Measurements from ENCODE around the gene AP4B1. TPM values are rescaled to one million over a fixed set of nuclear protein-coding genes. Genes with fewer than 3 reads are reported as not detected.

The AP4B1 gene
- total RNA-seq, 2 donors from 2014 or later = 52.1 to 56.1 TPM

DNA sequence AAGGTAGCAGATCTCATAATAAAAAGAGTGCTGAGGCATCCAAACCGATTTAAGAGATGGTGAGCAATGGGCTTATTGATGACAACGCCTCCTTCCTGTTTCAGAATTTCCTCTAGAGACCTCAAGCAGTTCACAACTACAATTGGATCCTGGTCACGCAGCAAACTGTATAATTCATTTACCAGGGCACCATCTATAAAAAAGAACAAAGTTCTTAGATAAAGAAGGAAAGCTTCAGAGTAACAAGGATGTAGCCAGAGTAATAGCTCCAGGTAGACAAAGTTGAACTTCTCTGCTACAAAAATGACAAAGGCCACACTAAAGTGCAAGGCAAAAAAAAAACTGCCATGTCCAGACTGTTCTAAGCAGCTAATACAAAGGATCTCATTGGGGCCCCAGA, 3.4 kb downstream of the AP4B1 start:
- Mint-ChIP-seq H3K27ac (peak overlapping the region; percentile 29), H3K36me3 (ENCODE audit: low read depth) (peaks cover 7% of the 10 kb centered on the region), H3K4me1 (peaks cover 48% of the 10 kb centered on the region), H3K27me3 (no peaks in the 10 kb centered on the region), H3K4me3 (no peak overlapping the region)
- no peak for DNase-seq
- no peak for ATAC-seq
- H3K9me3 ChIP-seq (ENCODE audit: control insufficient read depth, low read length, poor library complexity, severe bottlenecking) = no peaks in the 10 kb centered on the region

DNA sequence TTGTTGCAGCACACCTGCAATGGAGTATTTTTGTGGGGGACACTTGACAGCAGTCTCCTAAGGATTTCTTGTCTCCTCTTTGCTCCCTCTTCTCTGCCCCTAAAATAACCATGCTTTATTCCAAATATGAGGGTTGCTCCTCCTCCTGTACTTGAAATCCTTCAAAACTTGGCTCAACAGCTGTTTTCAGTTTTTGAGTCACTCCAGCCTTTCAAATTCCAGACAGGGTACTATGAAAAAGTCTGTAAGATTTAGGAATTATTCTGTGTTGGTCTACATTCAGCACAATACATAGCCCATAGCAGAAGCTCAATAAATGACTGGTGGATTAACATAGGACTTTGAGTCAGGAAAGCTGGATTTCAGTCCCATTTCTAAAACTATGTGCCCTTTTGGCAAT, 5.5 kb downstream of the AP4B1 start:
- H3K36me3 Mint-ChIP-seq (ENCODE audit: low read depth) = peaks cover 14% of the 10 kb centered on the region
- no peak overlapping the region for H3K4me3 Mint-ChIP-seq
- peak overlapping the region; percentile 60 for H3K27ac Mint-ChIP-seq
- H3K4me1 Mint-ChIP-seq = peaks cover 44% of the 10 kb centered on the region
- no peaks in the 10 kb centered on the region for H3K9me3 ChIP-seq (ENCODE audit: control insufficient read depth, low read length, poor library complexity, severe bottlenecking)
- no peaks in the 10 kb centered on the region for H3K27me3 Mint-ChIP-seq
- DNase-seq = no peak
- ATAC-seq = no peak

DNA sequence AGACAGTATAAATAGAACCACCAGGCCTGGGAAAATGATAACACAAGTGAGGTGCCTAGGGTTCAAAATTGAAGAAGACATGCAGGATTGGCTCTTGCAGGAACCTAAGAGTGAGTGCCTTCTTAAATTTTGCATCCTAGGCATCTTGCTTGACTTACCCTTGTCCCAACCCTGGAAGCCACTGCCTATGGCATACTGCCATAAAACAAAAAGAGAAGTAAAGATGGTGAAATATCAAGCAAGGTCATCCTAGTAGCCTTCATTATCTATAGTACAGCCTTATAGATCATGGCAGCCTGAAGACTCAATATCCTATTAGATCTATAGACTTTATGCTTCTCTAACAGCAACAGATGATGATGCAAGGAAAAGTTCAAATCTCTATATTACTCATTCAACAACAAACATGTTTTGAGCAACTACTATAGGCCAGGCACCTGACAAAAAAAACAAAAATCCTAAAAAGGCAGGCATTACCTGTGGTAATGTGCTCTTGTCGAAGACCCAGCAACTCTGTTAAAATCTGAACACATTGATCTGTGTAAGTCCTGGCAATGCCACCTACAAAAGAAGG, 6.3 kb downstream of the AP4B1 start:
- Mint-ChIP-seq H3K27me3 (no peaks in the 10 kb centered on the region), H3K36me3 (ENCODE audit: low read depth) (peaks cover 17% of the 10 kb centered on the region), H3K27ac (peak overlapping the region; percentile 32), H3K4me1 (peaks cover 39% of the 10 kb centered on the region), H3K4me3 (no peak overlapping the region)
- no peak for ATAC-seq
- no peak for DNase-seq
- H3K9me3 ChIP-seq (ENCODE audit: control insufficient read depth, low read length, poor library complexity, severe bottlenecking) = no peaks in the 10 kb centered on the region

DNA sequence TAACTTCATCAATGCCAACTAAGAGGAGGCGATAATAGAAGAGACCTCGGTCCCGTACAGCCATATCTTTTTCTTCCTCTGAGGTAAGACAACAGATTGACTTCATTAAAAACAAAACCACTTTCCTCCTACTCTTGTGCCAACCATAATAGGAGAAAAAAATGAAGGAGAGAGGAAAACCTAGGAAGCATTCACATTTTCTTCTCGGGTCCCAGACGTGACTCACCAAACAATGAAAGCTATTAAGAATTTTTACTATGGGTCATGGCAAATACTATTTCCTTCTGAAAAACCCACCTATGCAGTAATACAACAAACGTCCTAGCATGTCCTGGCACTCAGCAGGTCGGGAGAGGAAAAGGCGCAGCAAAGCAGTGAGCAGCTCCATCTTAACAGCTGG, 8.6 kb downstream of the AP4B1 start:
- H3K27me3 Mint-ChIP-seq = no peaks in the 10 kb centered on the region
- H3K4me1 Mint-ChIP-seq = peaks cover 18% of the 10 kb centered on the region
- H3K27ac Mint-ChIP-seq = no peak overlapping the region
- no peaks in the 10 kb centered on the region for H3K9me3 ChIP-seq (ENCODE audit: control insufficient read depth, low read length, poor library complexity, severe bottlenecking)
- no peak overlapping the region for H3K4me3 Mint-ChIP-seq
- DNase-seq = no peak
- no peak for ATAC-seq
- peaks cover 17% of the 10 kb centered on the region for H3K36me3 Mint-ChIP-seq (ENCODE audit: low read depth)

DNA sequence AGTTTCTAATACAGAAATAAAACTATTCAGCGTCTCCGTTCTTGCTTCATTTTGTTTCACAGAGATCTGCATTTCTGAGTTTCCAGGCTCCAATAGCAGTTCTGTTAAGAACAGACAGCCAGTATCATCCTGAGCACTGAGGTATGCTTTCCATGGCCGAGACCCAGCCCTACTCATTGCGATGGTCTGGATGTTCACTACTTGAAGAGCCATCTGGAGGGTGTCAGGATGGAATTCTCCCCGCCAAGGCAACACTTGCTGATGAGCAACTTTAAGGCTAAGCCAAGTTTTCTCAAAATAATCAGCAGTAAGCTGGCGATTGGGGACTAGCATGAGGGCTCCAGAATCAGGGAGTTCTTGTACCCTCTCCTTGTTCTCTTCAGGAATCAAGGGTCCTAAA, 9.5 kb downstream of the AP4B1 start:
- Mint-ChIP-seq H3K4me1 (peaks cover 21% of the 10 kb centered on the region), H3K36me3 (ENCODE audit: low read depth) (peaks cover 17% of the 10 kb centered on the region), H3K27me3 (no peaks in the 10 kb centered on the region), H3K27ac (peak overlapping the region; percentile 61), H3K4me3 (no peak overlapping the region)
- ATAC-seq (no peak), DNase-seq (no peak)
- no peaks in the 10 kb centered on the region for H3K9me3 ChIP-seq (ENCODE audit: control insufficient read depth, low read length, poor library complexity, severe bottlenecking)

DNA sequence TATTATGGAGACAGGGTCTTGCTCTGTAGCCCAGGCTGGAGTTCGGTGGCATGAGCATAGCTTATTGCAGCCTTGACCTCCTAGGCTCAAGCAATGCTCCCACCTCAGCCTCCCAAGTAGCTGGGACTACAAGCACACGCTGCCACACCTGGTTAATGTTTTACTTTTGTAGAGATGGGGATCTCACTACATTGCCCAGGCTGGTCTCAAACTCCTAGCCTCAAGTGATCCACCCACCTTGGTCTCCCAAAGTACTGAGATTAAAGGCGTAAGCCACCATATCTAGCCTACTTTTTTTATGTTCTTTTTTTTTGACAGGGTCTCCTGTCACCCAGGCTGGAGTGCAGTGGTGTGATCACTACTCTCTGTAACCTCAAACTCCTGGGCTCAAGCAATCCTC, 11.3 kb downstream of the AP4B1 start:
- DNase-seq (no peak), ATAC-seq (no peak)
- H3K36me3 Mint-ChIP-seq (ENCODE audit: low read depth) = peaks cover 10% of the 10 kb centered on the region
- H3K4me3 Mint-ChIP-seq = no peak overlapping the region
- peak overlapping the region; percentile 61 for H3K27ac Mint-ChIP-seq
- no peaks in the 10 kb centered on the region for H3K27me3 Mint-ChIP-seq
- peaks cover 15% of the 10 kb centered on the region for H3K4me1 Mint-ChIP-seq
- H3K9me3 ChIP-seq (ENCODE audit: control insufficient read depth, low read length, poor library complexity, severe bottlenecking) = no peaks in the 10 kb centered on the region

DNA sequence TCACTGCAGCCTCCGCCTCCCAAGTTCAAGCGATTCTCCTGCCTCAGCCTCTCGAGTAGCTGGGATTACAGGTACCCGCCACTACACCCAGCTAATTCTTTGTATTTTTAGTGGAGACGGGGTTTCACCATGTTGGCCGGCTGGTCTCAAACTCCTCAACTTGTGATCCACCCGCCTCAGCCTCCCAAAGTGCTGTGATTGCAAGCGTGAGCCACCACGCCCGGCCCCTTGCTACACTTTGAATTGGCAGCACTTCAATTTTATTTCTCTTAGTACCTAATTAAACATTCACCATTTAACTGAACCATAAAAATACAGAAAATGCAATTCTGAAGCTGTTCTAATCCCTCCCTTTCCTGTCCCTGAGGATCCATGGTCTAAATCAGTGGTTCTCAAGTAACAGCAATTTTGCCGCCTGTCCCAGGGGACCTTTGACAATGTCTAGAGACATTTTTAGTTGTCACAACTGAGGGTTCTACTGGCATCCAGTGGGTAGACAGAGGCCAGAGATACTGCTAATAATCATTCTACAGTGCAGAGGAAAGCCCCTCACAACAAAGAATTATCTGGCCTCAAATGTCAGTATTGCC, 12.9 kb downstream of the AP4B1 start:
- Mint-ChIP-seq H3K27ac (peak overlapping the region; percentile 24), H3K27me3 (no peaks in the 10 kb centered on the region)
- ATAC-seq = no peak

DNA sequence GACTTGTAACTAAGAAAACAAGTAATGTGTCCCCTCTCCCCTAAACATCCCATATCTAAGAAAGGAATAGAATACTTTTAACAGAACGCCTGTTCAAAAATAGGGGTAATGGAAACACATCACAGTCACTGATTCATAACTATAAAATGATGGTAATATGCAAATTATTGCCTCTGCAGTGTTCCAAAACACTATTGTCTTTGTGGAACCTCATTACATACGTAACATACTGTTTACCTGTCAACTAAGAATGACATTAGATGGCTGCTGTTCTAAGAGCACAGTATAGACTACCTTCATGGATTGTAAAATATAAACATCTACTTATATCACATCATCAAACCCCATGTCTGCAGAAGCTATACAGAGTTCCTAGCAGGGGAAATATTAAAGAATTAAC, 13.8 kb downstream of the AP4B1 start:
- Mint-ChIP-seq H3K27me3 (no peaks in the 10 kb centered on the region), H3K36me3 (ENCODE audit: low read depth) (peaks cover 7% of the 10 kb centered on the region), H3K27ac (peak overlapping the region; percentile 24), H3K4me1 (peaks cover 22% of the 10 kb centered on the region), H3K4me3 (no peak overlapping the region)
- no peak for DNase-seq
- no peak for ATAC-seq
- no peaks in the 10 kb centered on the region for H3K9me3 ChIP-seq (ENCODE audit: control insufficient read depth, low read length, poor library complexity, severe bottlenecking)

More for the DNA sequence above, 12.9 kb downstream of the AP4B1 start:
- peaks cover 16% of the 10 kb centered on the region for H3K4me1 Mint-ChIP-seq
- H3K36me3 Mint-ChIP-seq (ENCODE audit: low read depth) = peaks cover 10% of the 10 kb centered on the region
- no peak overlapping the region for H3K4me3 Mint-ChIP-seq
- no peak for DNase-seq
- no peaks in the 10 kb centered on the region for H3K9me3 ChIP-seq (ENCODE audit: control insufficient read depth, low read length, poor library complexity, severe bottlenecking)

DNA sequence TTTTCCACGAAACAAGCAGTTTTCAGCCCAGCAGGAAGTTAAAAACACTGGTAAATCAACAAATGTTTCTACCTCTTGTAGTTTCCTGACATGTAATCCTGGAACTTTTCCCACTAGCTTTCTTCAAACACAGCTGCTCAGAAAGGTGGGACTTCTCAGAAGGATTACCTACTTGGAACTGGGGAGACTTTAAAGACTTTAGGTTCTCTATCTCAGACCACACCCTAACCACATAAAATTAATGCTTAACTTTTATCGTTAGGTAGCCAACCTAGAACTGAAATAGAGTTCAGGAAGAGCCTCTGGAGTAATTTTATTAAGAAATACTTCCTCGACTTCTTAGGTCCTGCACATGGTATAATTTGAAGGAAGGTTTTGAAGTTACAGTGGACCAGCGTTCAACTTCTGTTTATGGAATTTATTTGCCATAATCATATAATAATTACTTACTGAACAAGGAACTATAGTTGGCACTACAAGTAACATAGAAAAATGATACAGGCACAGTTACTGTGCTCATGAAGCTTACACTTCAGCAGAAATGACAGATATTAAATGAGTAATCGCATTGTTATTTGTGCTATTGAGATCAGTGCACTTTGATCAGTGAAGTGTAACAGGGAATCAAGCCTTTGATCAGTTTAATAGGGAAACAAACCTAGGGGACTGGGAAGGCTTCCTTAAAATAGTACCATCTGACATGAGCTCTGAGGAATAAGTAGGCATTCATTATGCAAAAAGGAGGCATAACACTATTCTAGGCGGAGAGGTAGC, 17.0 kb downstream of the AP4B1 start, which contains the start of gene BCL2L15:
Gene BCL2L15, minus strand, starts transcription at position 180 of the 774 bp plus-strand sequence. CDS start 206 bp downstream, outside the sequence.
- no peak for ATAC-seq
- H3K9me3 ChIP-seq (ENCODE audit: control insufficient read depth, low read length, poor library complexity, severe bottlenecking) = no peaks in the 10 kb centered on the region
- H3K27me3 Mint-ChIP-seq = no peaks in the 10 kb centered on the region
- H3K27ac Mint-ChIP-seq = peak within 1 kb of the TSS; percentile 44
- no peak for DNase-seq
- no peaks in the 10 kb centered on the region for H3K36me3 Mint-ChIP-seq (ENCODE audit: low read depth)
- H3K4me1 Mint-ChIP-seq = peaks cover 28% of the 10 kb centered on the region
- H3K4me3 Mint-ChIP-seq = peak within 1 kb of the TSS; percentile 83

DNA sequence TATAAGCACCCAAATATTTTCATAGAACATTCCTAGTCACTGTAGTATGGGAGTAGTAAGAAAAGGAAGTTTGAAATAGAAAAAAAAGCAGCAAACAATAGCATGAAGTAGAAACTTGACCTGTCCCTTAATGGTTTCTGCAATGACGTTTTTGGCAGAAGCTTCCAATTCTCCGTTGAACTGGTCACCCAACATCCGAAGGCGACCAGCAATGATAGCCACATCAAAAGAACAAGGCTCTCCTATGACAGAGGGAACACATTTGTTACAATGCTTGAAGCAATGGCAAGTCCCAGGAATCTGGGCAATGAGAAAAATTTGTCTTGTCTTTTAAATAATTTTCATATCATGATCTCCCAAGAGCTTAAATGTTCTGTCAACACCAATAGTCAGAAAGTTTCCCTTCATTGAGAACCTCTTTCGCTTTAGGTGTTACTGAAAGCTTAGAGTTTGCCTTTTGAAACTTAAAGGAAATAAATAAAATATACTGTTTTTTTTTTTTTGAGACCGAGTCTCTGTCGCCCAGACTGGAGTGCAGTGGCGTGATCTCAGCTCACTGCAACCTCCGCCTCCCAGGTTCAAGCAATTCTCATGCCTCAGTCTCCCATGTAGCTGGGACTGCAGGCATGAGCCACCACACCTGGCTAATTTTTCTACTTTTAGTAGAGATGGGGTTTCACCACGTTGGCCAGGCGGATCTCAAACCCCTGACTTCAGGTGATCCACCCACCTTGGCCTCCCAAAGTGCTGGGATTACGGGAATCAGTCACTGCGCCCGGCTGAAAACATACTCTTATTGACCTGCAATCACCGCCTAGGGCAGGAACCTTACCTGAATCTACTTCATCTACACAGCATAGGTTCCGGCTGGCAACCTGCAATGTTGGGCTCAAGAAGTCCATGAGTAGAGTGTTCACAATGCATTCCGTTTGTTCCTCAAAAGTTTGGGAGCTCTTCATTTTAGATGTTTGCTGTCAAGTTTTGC, 17.9 kb downstream of the AP4B1 start:
- Mint-ChIP-seq H3K27me3 (no peaks in the 10 kb centered on the region), H3K27ac (peak overlapping the region; percentile 44), H3K4me3 (peak overlapping the region; percentile 83), H3K4me1 (peaks cover 29% of the 10 kb centered on the region), H3K36me3 (ENCODE audit: low read depth) (no peaks in the 10 kb centered on the region)
- DNase-seq = no peak
- no peak for ATAC-seq
- H3K9me3 ChIP-seq (ENCODE audit: control insufficient read depth, low read length, poor library complexity, severe bottlenecking) = no peaks in the 10 kb centered on the region

DNA sequence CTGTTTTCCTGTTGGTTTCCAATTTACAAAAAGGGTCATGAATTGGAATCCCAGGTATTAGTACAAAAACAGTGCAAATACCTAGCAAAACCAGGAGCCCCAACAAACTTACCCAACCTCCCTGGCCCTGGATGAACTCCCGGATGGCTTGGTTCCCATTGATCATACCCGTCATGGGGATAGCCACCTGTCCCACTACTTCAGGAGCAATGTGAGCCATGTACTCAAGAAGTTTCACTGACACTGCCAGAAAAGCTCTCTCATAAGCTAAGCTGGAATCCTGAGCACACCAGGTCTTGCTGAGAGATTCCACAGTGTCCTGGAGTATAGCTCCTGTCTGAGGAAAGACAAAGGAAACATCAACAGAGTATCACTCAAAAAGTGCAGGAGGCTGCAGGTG, 22.9 kb downstream of the AP4B1 start:
- ATAC-seq (no peak), DNase-seq (no peak)
- peaks cover 3% of the 10 kb centered on the region for H3K36me3 Mint-ChIP-seq (ENCODE audit: low read depth)
- H3K9me3 ChIP-seq (ENCODE audit: control insufficient read depth, low read length, poor library complexity, severe bottlenecking) = no peaks in the 10 kb centered on the region
- H3K4me3 Mint-ChIP-seq = no peak overlapping the region
- H3K27ac Mint-ChIP-seq = peak overlapping the region; percentile 90
- H3K4me1 Mint-ChIP-seq = peaks cover 51% of the 10 kb centered on the region
- H3K27me3 Mint-ChIP-seq = no peaks in the 10 kb centered on the region

DNA sequence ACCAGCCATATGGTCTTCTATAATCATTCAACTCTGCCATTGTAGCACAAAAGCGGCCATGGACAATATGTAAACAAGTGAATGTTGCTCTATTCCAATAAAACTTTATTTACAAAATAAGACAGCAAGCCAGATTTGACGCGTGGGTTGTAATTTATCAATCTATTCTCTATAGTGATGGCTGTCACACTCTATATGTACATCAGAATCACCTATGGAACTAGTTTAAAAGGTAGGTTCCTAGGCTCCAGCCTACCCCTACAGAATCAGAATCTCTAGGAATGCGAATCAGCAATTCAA, 24.9 kb downstream of the AP4B1 start:
- no peak overlapping the region for H3K4me3 Mint-ChIP-seq
- H3K27ac Mint-ChIP-seq = peak overlapping the region; percentile 90
- H3K9me3 ChIP-seq (ENCODE audit: control insufficient read depth, low read length, poor library complexity, severe bottlenecking) = no peaks in the 10 kb centered on the region
- peaks cover 3% of the 10 kb centered on the region for H3K36me3 Mint-ChIP-seq (ENCODE audit: low read depth)
- no peak for DNase-seq
- H3K27me3 Mint-ChIP-seq = no peaks in the 10 kb centered on the region
- peaks cover 52% of the 10 kb centered on the region for H3K4me1 Mint-ChIP-seq
- no peak for ATAC-seq

DNA sequence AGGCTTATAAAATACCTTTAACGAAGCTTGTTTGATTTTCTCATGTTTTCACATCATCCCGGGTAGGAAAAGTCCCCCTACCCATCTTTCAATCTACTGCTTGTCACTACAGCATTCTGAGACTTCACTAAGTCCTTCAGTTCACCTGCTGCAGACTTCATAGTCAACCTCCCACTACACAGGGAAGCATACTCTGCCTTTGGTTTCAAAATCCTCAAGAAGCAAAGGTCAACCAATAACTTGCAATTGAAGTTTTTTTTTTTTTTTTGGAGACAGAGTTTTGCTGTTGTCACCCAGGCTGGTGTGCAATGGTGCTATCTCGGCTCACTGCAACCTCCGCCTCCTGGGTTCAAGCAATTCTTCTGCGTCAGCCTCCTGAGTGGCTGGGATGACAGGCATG, 28.4 kb downstream of the AP4B1 start:
- H3K9me3 ChIP-seq (ENCODE audit: control insufficient read depth, low read length, poor library complexity, severe bottlenecking) = no peaks in the 10 kb centered on the region
- H3K4me3 Mint-ChIP-seq = no peak overlapping the region
- peak overlapping the region; percentile 82 for H3K27ac Mint-ChIP-seq
- ATAC-seq (no peak), DNase-seq (no peak)
- peaks cover 3% of the 10 kb centered on the region for H3K36me3 Mint-ChIP-seq (ENCODE audit: low read depth)
- no peaks in the 10 kb centered on the region for H3K27me3 Mint-ChIP-seq
- peaks cover 60% of the 10 kb centered on the region for H3K4me1 Mint-ChIP-seq
